K562 (cell line): ENCODE results near the gene TNPO2. TPM values are rescaled to one million over a fixed set of nuclear protein-coding genes. Genes with fewer than 3 reads are reported as not detected.

ENCODE experiments used
- ATAC-seq: fragments of 200-7000 bp; cut with Tn5 transposase; 3 replicates; pipeline ENCODE4 v1.9.1; 2020; ENCODE audit warnings: moderate library complexity
- BruUV-seq: library from RNA; stranded (reverse); fragments of 400-500 nt; replicated peaks from 2 replicates; lab custom pipeline; 2021; lab: Mats Ljungman, UMichigan
- CTCF ChIA-PET: fragments of 300-600 bp; formaldehyde crosslinking; extraction: SDS; loops from one replicate; lab custom pipeline; 2021; ENCODE audit warnings: low intra/inter-chr PET ratio; lab: Yijun Ruan, JAX
- POLR2A ChIA-PET: fragments of 300-600, 350-650 bp; sonication (Branson Sonifier 250); formaldehyde crosslinking; extraction: SDS; loops from one replicate; lab custom pipeline; 2021; ENCODE audit warnings: antibody characterized with exemption, inconsistent platforms; lab: Yijun Ruan, JAX
- DNase-seq, 4 experiments: peaks; one replicate each; pipeline versions ENCODE4 v3.0.0 to v3.0.0-alpha.2; 2011 to 2018; ENCODE audit warnings: low spot score in 3 of 4, mixed read lengths in 3 of 4; ENCODE audit errors: extremely low read depth in 1 of 4
- FAIRE-seq: peaks from 2 replicates; lab custom pipeline; 2011; peaks lifted over from hg19 to GRCh38; lab: Jason Lieb, UNC
- H2AFZ ChIP-seq: 2 replicates; pipeline ENCODE4 v1.6.0; 2011; ENCODE audit warnings: low read depth, low read length, control low read depth, inconsistent platforms
- H3K27ac ChIP-seq: fragments of 200-600 bp; 3 replicates; pipeline ENCODE4 v1.8.0; 2011; ENCODE audit warnings: low read depth, mild to moderate bottlenecking, control low read depth, inconsistent platforms, low read length, moderate library complexity, mixed read lengths; ENCODE audit errors: extremely low read depth
- H3K27me3 ChIP-seq, 2 experiments: fragments of 300-600 bp in 1 of 2; 2 replicates in 1 of 2; 3 replicates in 1 of 2; pipeline versions ENCODE4 v1.6.0 to v1.8.0; 2011; ENCODE audit warnings: inconsistent platforms in 2 of 2, low read length in 2 of 2, mild to moderate bottlenecking in 1 of 2, mixed read lengths in 1 of 2, moderate library complexity in 1 of 2; ENCODE audit not compliant: control insufficient read depth in 2 of 2, insufficient read depth in 2 of 2
- H3K36me3 ChIP-seq: fragments of 300-600 bp; 3 replicates; pipeline ENCODE4 v1.8.0; 2011; ENCODE audit warnings: mild to moderate bottlenecking, low read length, inconsistent platforms; ENCODE audit not compliant: control insufficient read depth, insufficient read depth
- H3K4me1 ChIP-seq, 2 experiments: fragments of 200-600 bp in 1 of 2; replicated peaks in 1 of 2; 2 replicates in 1 of 2; 3 replicates in 1 of 2; pipeline versions ENCODE4 v1.5.1 to v1.8.0; 2011; ENCODE audit warnings: inconsistent platforms in 2 of 2, low read length in 2 of 2, mild to moderate bottlenecking in 1 of 2, mixed read lengths in 1 of 2, moderate library complexity in 1 of 2; ENCODE audit not compliant: control insufficient read depth in 2 of 2, insufficient read depth in 2 of 2
- H3K4me2 ChIP-seq: 2 replicates; pipeline ENCODE4 v1.6.1; 2011; ENCODE audit warnings: low read length, control low read depth, inconsistent platforms, mixed read lengths; ENCODE audit not compliant: insufficient read depth
- H3K4me3 ChIP-seq: fragments of 200-600 bp; sonication (generic), shearing (Covaris generic); 2 replicates; pipeline ENCODE4 v1.5.1; 2016; ENCODE audit warnings: control low read depth, inconsistent platforms
- H3K79me2 ChIP-seq: fragments of 200-600 bp; 3 replicates; pipeline ENCODE4 v1.8.0; 2011; ENCODE audit warnings: low read length, inconsistent platforms; ENCODE audit not compliant: control insufficient read depth, insufficient read depth
- H3K9ac ChIP-seq, 2 experiments: 2 replicates each; pipeline versions ENCODE4 v1.6.0 to v1.6.1; 2011; ENCODE audit warnings: low read depth in 2 of 2, low read length in 2 of 2, control low read depth in 1 of 2, inconsistent platforms in 1 of 2, mild to moderate bottlenecking in 1 of 2, mixed read lengths in 1 of 2; ENCODE audit not compliant: insufficient read depth in 1 of 2
- H3K9me1 ChIP-seq: one replicate; pipeline ENCODE4 v1.6.0; 2011; ENCODE audit warnings: inconsistent platforms, mild to moderate bottlenecking, low read length, moderate library complexity; ENCODE audit not compliant: control insufficient read depth, insufficient read depth
- H3K9me3 ChIP-seq: replicated peaks from 2 replicates; pipeline ENCODE4 v1.5.1; 2011; ENCODE audit warnings: low read depth, low read length, inconsistent platforms; ENCODE audit not compliant: control insufficient read depth, insufficient read depth
- H4K20me1 ChIP-seq: replicated peaks from 2 replicates; pipeline ENCODE4 v1.6.1; 2011; ENCODE audit warnings: low read length, inconsistent platforms, mixed read lengths; ENCODE audit not compliant: control insufficient read depth, insufficient read depth
- CREM ChIP-seq: IDR thresholded peaks from 2 replicates; pipeline ENCODE4 v1.6.1; 2014; ENCODE audit warnings: antibody characterized with exemption, low read depth
- E2F3 ChIP-seq: fragments of 250-450 bp; sonication (Bioruptor Pico); IDR thresholded peaks from 2 replicates; pipeline ENCODE4 v1.4.0; 2020; ENCODE audit warnings: mild to moderate bottlenecking
- ESRRB ChIP-seq: fragments of 250-450 bp; sonication (Bioruptor Pico); IDR thresholded peaks from 2 replicates; pipeline ENCODE4 v1.5.0; 2020; ENCODE audit warnings: mild to moderate bottlenecking, moderate library complexity, borderline replicate concordance
- GATAD2B ChIP-seq: fragments of 450-650 bp; IDR thresholded peaks from 2 replicates; pipeline ENCODE4 v1.6.1; 2017; ENCODE audit warnings: mild to moderate bottlenecking, borderline replicate concordance
- KAT2B ChIP-seq: IDR thresholded peaks from one replicate; pipeline ENCODE4 v1.6.1; 2012; ENCODE audit warnings: low read depth, mild to moderate bottlenecking, control low read depth, inconsistent platforms, low read length, moderate library complexity
- NR4A1 ChIP-seq, 2 experiments: fragments of 250-450 bp in 1 of 2; fragments of 450-650 bp in 1 of 2; sonication (Bioruptor Pico) in 1 of 2; IDR thresholded peaks; 2 replicates each; pipeline versions ENCODE4 v1.4.0 to v1.6.1; 2016 to 2020; ENCODE audit warnings: mild to moderate bottlenecking in 2 of 2, missing compliant biosample characterization in 1 of 2, missing genetic modification characterization in 1 of 2, moderate library complexity in 1 of 2
- PURB ChIP-seq: sonication (generic); formaldehyde crosslinking; IDR thresholded peaks from 2 replicates; pipeline ENCODE4 v1.9.0; 2021; ENCODE audit warnings: low read depth, mild to moderate bottlenecking, missing genetic modification reagents
- SAFB2 ChIP-seq: fragments of 200-400 bp; formaldehyde crosslinking; IDR thresholded peaks from 2 replicates; pipeline ENCODE4 v1.6.1; 2018; ENCODE audit warnings: borderline replicate concordance, low read length, low read depth, moderate library complexity; ENCODE audit not compliant: severe bottlenecking
- ZBTB9 ChIP-seq: fragments of 450-650 bp; formaldehyde crosslinking; IDR thresholded peaks from 2 replicates; pipeline ENCODE4 v1.4.0; 2020; ENCODE audit warnings: mild to moderate bottlenecking, moderate library complexity
- ZC3H4 ChIP-seq: sonication (generic); formaldehyde crosslinking; IDR thresholded peaks from 2 replicates; pipeline ENCODE4 v1.9.0; 2021; ENCODE audit warnings: missing genetic modification reagents, borderline replicate concordance
- ZNF239 ChIP-seq: fragments of 250-450 bp; sonication (Bioruptor Pico); IDR thresholded peaks from 2 replicates; pipeline ENCODE4 v1.4.0; 2020; ENCODE audit warnings: mild to moderate bottlenecking
- WGBS: fragments of 100-300 bp; shearing (Covaris generic); methylation state at CpG from one replicate; pipeline ENCODE4 v1.1.6; 2016; ENCODE audit warnings: low coverage, mixed read lengths; ENCODE audit not compliant: insufficient coverage; ENCODE audit errors: missing lambda C conversion rate; 5-methylcytosine and 5-hydroxymethylcytosine counted together
- in situ Hi-C: fragments of 300-500 bp; cut with MboI; formaldehyde crosslinking; loops from 4 replicates; pipeline ENCODE4 v1.15.0; 2018; ENCODE audit warnings: inconsistent platforms, mixed read lengths
- intact Hi-C: fragments of 100-400 bp; cut with micrococcal nuclease; formaldehyde crosslinking; loops from 2 replicates; pipeline ENCODE4 v1.14.2; 2022
- polyA plus RNA-seq, 8 experiments: library from polyadenylated mRNA; depleted of rRNA in 4 of 8; stranded (reverse) in 5 of 8; unstranded in 3 of 8; fragments of >200 nt; fragmentation: Nextera tagmentation in 2 of 8; fragmentation: Illumina TruSeq in 1 of 8; extraction: Ambion mirVana in 2 of 8; extraction: Trizol in 1 of 8; gene quantifications; 2 replicates each; pipeline versions ENCODE4 v1.2.1 to v1.2.3, GENCODE V29; 2011 to 2014; ENCODE audit warnings: inconsistent platforms in 1 of 8, missing spikeins in 1 of 8
- total RNA-seq, 7 experiments: library from RNA; depleted of rRNA in 6 of 7; stranded (reverse); fragments of >200 nt in 6 of 7; fragmentation: Illumina TruSeq in 2 of 7; extraction: Trizol in 2 of 7; gene quantifications; 2 replicates each; pipeline versions ENCODE4 v1.2.1 to v1.2.3, GENCODE V29; 2011 to 2021; ENCODE audit warnings: low replicate concordance in 1 of 7
- TF ChIP-seq, protein P1 (sequence below): IDR thresholded peaks from 3 replicates; pipeline ENCODE4 v1.6.1; 2011; ENCODE audit warnings: borderline replicate concordance, mild to moderate bottlenecking, moderate library complexity; ENCODE audit not compliant: insufficient read length; ENCODE audit errors: extremely low read depth

The TNPO2 gene
- total and polyA plus RNA-seq, 9 of the 15 experiments (the other 6 are each of a cell fraction or from before 2014, with no cell fraction given): 6.0 to 126 (median 53.8) TPM

GRCh38 chr19:12737835-12738351 is 14.2 kb upstream of the TNPO2 start (continued):
- TF ChIP-seq, protein P1, sequence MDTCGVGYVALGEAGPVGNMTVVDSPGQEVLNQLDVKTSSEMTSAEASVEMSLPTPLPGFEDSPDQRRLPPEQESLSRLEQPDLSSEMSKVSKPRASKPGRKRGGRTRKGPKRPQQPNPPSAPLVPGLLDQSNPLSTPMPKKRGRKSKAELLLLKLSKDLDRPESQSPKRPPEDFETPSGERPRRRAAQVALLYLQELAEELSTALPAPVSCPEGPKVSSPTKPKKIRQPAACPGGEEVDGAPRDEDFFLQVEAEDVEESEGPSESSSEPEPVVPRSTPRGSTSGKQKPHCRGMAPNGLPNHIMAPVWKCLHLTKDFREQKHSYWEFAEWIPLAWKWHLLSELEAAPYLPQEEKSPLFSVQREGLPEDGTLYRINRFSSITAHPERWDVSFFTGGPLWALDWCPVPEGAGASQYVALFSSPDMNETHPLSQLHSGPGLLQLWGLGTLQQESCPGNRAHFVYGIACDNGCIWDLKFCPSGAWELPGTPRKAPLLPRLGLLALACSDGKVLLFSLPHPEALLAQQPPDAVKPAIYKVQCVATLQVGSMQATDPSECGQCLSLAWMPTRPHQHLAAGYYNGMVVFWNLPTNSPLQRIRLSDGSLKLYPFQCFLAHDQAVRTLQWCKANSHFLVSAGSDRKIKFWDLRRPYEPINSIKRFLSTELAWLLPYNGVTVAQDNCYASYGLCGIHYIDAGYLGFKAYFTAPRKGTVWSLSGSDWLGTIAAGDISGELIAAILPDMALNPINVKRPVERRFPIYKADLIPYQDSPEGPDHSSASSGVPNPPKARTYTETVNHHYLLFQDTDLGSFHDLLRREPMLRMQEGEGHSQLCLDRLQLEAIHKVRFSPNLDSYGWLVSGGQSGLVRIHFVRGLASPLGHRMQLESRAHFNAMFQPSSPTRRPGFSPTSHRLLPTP: no peak
- TF ChIP-seq CREM (no peak), ZC3H4 (0 out of 2 replicates have a peak, but pooled peaks have one; percentile 13)
- TF ChIP-seq, all 486 proteins: peak for 4

GRCh38 chr19:12736995-12737834 is 13.5 kb upstream of the TNPO2 start, which contains the start of gene GET3:
Gene GET3 (plus strand): TSS chr19:12737497. CDS start chr19:12737506, 9 bp downstream.
- Histone ChIP-seq H3K4me1 (peaks cover 11 to 25% of the 10 kb centered on the region in 2 experiments), H3K4me2 (peak within 1 kb of the TSS; percentile 99), H3K27ac (peak within 1 kb of the TSS; percentile 97), H2AFZ (peak within 1 kb of the TSS; percentile 94), H3K79me2 (peaks cover 49% of the 10 kb centered on the region), H3K9ac (peak within 1 kb of the TSS; percentile 90 to 93), H3K4me3 (peak within 1 kb of the TSS; percentile 63), H3K9me1 (no peaks in the 10 kb centered on the region), H3K36me3 (peaks cover 34% of the 10 kb centered on the region), H4K20me1 (peaks cover 11% of the 10 kb centered on the region), H3K9me3 (no peaks in the 10 kb centered on the region), H3K27me3 (no peaks in the 10 kb centered on the region)
- in situ Hi-C loops: no loop called here
- under 1% methylated on average over 25 of the region's 29 CpGs for WGBS
- FAIRE-seq: peak; percentile 100
- CTCF ChIA-PET: no interaction called here
- intact Hi-C loops: loop anchor here (1.0 kb wide), 1 partner anchor 21 kb away; no protein-coding TSS in a partner anchor
- peak; percentile 92 for ATAC-seq
- POLR2A ChIA-PET: interaction anchor here (0.6 to 2.2 kb wide), 14 partner anchors 9 to 416 kb away, joined by 3 to 10 read pairs (median 4); partner anchors contain the start of genes JUNB and TNPO2
- DNase-seq: peak; percentile 86 to 98 (median 92)
- BruUV-seq: no TSS peak
- TF ChIP-seq GATAD2B (no peak), ESRRB (CRISPR knock-in tag) (no peak), ZNF239 (peak; percentile 14; the same call in 1 of the 2 replicates), KAT2B (no peak), NR4A1 (CRISPR knock-in tag; IDR thresholded peaks at IDR 0.05) (no peak), NR4A1 (tag; IDR thresholded peaks at IDR 0.05) (no peak), E2F3 (CRISPR knock-in tag) (no peak), PURB (CRISPR knock-in tag) (no peak), SAFB2 (no peak), ZBTB9 (CRISPR knock-in tag) (0 out of 2 replicates have a peak, but pooled peaks have one; percentile 35)
